ENCODE results near the gene RAB37. TPM values are rescaled to one million over a fixed set of nuclear protein-coding genes. Genes with fewer than 3 reads are reported as not detected.

Gene RAB37
- total and polyA plus RNA-seq, 2 of the 8 experiments (the other 6 are each of a cell fraction or from before 2014, with no cell fraction given), result 5.5 to 6.1 TPM

DNA sequence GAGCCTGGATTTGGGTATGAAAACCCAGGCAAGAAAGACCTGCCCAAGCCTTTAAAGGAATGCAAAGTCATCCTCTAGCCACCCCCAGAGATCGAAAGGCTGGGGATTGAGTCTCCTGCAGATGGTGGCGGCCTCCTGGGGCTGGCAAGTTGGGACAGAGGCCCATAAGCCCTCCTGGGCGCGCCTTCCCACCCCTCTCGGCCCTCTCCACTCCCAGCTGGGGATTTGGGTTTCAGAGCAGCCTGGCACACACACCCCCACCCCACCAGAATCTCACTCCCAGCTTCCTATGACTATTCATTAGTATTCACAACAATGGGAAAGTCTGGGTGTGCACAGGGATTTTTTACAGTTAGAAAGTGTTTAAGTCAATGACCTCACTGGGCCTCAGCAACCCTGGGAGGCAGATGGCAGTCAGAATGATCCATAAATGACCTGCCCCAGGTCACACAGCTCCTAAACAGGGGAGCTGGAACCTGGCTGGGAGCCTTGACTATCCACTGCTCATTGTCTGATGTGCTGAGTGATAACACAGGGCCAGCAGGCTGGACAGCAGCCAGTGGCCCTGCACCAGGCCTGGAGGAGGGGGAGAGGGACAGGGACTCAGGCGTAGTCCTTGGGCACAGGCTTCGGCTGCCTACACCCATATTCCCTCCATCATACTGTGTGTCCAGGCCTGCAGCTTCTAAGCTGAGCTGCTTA is 23.5 kb downstream of the RAB37 start:
- Histone ChIP-seq H3K4me3 (ENCODE audit: extremely low read depth in 1 of 4, insufficient read depth in 2 of 4, low read depth in 3 of 4, low read length in 4 of 4) (peak overlapping the region in 2 of 4 experiments; percentile 29 to 36; a peak in 4 of 8 replicates), H2BK20ac (ENCODE audit: low read length) (peak overlapping the region; percentile 92), H3K14ac (ENCODE audit: insufficient read length) (no peak overlapping the region), H3K56ac (replicated peaks; ENCODE audit: insufficient read length, low read depth, low read length) (no peak overlapping the region), H2BK15ac (ENCODE audit: low read length) (peak overlapping the region; percentile 97; the same call in 1 of the 2 replicates), H2AFZ (ENCODE audit: low read length) (no peak overlapping the region), H4K20me1 (replicated peaks in 1 of 2; ENCODE audit: control insufficient read depth in 1 of 2, insufficient read depth in 2 of 2, low read length in 2 of 2) (peaks cover 3 to 14% of the 10 kb centered on the region in 2 experiments), H3K27me3 (replicated peaks in 1 of 4; ENCODE audit: control insufficient read depth in 3 of 4, extremely low read depth in 1 of 4, insufficient read depth in 3 of 4, low read length in 3 of 4) (no peaks in the 10 kb centered on the region), H2AK5ac (ENCODE audit: low read depth, low read length) (peak overlapping the region; percentile 85; the same call in 1 of the 2 replicates), H3K4ac (replicated peaks; ENCODE audit: insufficient read length, low read depth, low read length) (peak overlapping the region; percentile 80), H3K27ac (ENCODE audit: low read depth, low read length) (peak overlapping the region; percentile 70), H2BK120ac (replicated peaks; ENCODE audit: low read depth, low read length) (peak overlapping the region; percentile 25), H2BK5ac (ENCODE audit: low read depth, low read length) (peak overlapping the region; percentile 73), H2BK12ac (ENCODE audit: low read depth, low read length) (peak overlapping the region; percentile 68; the same call in 1 of the 2 replicates), H3K4me2 (ENCODE audit: insufficient read depth in 1 of 2, low read depth in 2 of 2, low read length in 2 of 2) (peak overlapping the region; percentile 46 to 59), H3K79me1 (ENCODE audit: low read depth, low read length) (peaks cover 21% of the 10 kb centered on the region), H3K79me2 (ENCODE audit: control insufficient read depth in 1 of 2, insufficient read depth in 2 of 2, low read length in 2 of 2) (peaks cover 0 to 56% of the 10 kb centered on the region in 2 experiments; a peak in 2 of 4 replicates), H3K4me1 (replicated peaks in 1 of 4; ENCODE audit: control insufficient read depth in 3 of 4, insufficient read depth in 4 of 4, low read length in 3 of 4) (peaks cover 10 to 70% (median 52%) of the 10 kb centered on the region in 4 experiments), H4K8ac (ENCODE audit: extremely low read depth, insufficient read depth, low read length) (0 out of 2 replicates have a peak overlapping the region, but pooled peaks have one; percentile 41), H3K23me2 (ENCODE audit: low read depth, low read length) (no peaks in the 10 kb centered on the region), H3K18ac (ENCODE audit: extremely low read depth, low read length) (peak overlapping the region; percentile 34), H3K23ac (ENCODE audit: insufficient read length) (no peak overlapping the region), H3K9ac (replicated peaks in 1 of 4; ENCODE audit: extremely low read depth in 1 of 4, low read depth in 3 of 4, low read length in 3 of 4) (peak overlapping the region in 2 of 4 experiments; percentile 29 to 34; a peak in 4 of 7 replicates), H4K91ac (replicated peaks; ENCODE audit: insufficient read length, low read length) (peak overlapping the region; percentile 88), H3K36me3 (ENCODE audit: control insufficient read depth in 2 of 4, insufficient read depth in 4 of 4, low read length in 3 of 4) (peaks cover 0 to 4% (median 0%) of the 10 kb centered on the region in 4 experiments; a peak in 1 of 8 replicates), H4K5ac (ENCODE audit: insufficient read length, low read depth, low read length) (peak overlapping the region; percentile 85), H3K9me3 (ENCODE audit: insufficient read depth in 2 of 2, low read depth in 1 of 2, low read length in 1 of 2) (no peaks in the 10 kb centered on the region)
- ChIA-PET CTCF (ENCODE audit: partially characterized antibody) (interaction anchor here (1.2 to 15.7 kb wide), 6 partner anchors 10 to 31 kb away, joined by 3 to 231 read pairs (median 49); partner anchors contain the start of genes NAT9 and RAB37), POLR2A (ENCODE audit: partially characterized antibody) (interaction anchor here (0.9 to 6.5 kb wide), 6 partner anchors 9 to 19 kb away, joined by 3 to 70 read pairs (median 12); partner anchors contain the start of genes NAT9 and NHERF1)
- WGBS, 2 experiments (ENCODE audit: extremely low coverage in 1 of 2, insufficient coverage in 1 of 2, insufficient read length in 1 of 2, insufficient replicate concordance in 2 of 2, low coverage in 1 of 2, low lambda C conversion rate in 2 of 2, missing lambda C conversion rate in 1 of 2), result 60% methylated on average over 6 of the region's 7 CpGs; no CpG with 5 or more reads in 1 of the 2 experiments
- FAIRE-seq (no peak), DNase-seq (ENCODE audit: low read depth in 1 of 2, low spot score in 2 of 2) (no peak)
- TF ChIP-seq SRF (IDR thresholded peaks at IDR 0.05; ENCODE audit: low read depth, low read length), result no peak
- peak; percentile 48; the same call in 1 of the 2 replicates for TF ChIP-seq MAFK (IDR thresholded peaks at IDR 0.05; ENCODE audit: low read depth, low read length)
- TF ChIP-seq POU5F1 (IDR thresholded peaks at IDR 0.05; ENCODE audit: low read depth, low read length), result no peak
- TF ChIP-seq RNF2 (IDR thresholded peaks at IDR 0.05; ENCODE audit: borderline replicate concordance, low read depth, low read length, missing control alignments, poor library complexity, severe bottlenecking), result no peak
- no peak for TF ChIP-seq CHD2 (IDR thresholded peaks at IDR 0.05; ENCODE audit: low read length)
- TF ChIP-seq RAD21 (IDR thresholded peaks at IDR 0.05 in 1 of 2, conservative IDR thresholded peaks at IDR 0.05 in 1 of 2; ENCODE audit: low read depth in 2 of 2, low read length in 2 of 2), result no peak
- TF ChIP-seq CBX5 (IDR thresholded peaks at IDR 0.05; ENCODE audit: low read depth, low read length), result no peak
- no peak for TF ChIP-seq POLR2AphosphoS5 (IDR thresholded peaks at IDR 0.05; ENCODE audit: low read depth, low read length)
- TF ChIP-seq YY1 (IDR thresholded peaks at IDR 0.05; ENCODE audit: low read depth, low read length), result no peak
- no peak for TF ChIP-seq KDM4A (IDR thresholded peaks at IDR 0.05; ENCODE audit: low read depth, low read length, severe bottlenecking)

All from H1 (cell line).